Measurements from ENCODE around the gene KIF1B.
A peak's percentile ranks its signal among the peaks of the same experiment; 100 is the strongest.
"Not testable (repeated sequence)": the region's sequence is repeated elsewhere in the genome, so short reads cannot be mapped to it uniquely, and the experiment has no call there.

The KIF1B gene

DNA sequence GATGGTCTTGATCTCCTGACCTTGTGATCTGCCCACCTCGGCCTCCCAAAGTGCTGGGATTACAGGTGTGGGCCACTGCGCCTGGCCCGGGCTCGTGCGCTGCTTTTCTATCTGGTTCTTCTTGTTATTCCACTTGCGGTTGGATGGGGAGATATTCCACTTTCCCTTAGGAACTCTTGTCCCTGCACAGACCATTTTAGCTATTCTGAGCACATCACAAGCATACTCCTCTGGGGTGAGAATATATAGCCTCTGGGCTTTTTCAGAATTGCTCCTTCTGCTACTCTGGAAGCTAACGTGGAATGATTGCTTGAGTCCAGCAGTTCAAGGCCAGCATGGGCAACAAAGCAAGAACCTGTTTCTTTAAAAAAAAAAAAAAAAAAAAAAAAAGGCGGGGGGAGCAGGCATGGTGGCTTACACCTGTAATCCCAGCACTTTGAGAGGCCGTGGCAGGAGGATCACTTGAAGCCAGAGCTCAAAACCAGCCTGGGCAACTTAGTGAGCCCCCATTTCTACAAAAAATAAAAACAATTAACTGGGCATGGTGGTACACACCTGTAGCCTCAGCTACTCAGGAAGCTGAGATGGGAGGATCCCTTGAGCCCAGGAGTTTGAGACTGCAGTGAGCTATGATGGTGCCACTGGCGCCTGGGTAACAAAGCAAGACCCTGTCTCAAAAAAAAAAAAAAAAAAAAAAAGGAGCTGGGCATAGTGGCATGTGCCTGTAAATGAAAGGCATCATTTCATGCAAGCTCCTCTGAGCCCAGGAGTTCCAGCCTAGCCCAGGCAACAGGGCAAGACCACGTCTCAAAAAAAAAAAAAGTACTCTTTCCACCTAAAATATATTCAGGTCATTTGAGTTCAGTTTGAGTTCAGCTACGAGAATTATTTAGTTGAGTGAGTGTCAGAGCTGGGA, 176.6 kb downstream of the KIF1B start:
- no peak for DNase-seq (ENCODE audit: low read depth)

DNA sequence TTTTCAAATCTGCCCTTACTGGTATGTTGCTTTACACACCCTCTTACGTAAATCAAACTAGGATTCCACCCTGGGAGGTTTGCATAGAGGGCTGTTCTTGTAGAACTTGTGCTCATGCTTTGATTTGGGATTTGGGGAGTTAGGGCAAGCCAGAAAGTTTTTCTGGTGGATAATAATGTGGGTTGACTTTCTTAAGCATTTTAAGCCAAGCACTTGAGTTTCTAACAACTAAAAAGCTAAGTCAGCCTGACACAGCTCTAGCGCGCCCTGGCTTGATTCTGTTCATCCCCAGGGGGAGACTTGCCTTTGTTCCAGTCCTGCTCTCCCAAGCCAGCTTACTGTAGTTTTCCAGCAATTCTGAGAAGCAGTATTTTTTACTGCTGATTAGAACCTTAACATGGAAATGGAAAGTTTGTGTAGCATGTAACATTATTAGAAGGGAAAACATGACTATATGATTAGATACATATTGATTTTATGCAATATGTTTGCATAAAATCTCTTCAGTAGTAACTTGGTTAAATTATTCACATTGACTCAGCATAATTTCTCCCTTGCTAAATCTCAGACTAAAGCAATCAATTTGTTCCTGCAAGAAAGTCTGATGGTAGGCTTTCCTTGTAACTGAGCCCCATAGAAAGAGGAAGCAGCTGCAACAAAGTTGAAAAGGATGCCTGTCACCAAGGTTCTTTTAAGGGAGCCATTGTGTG, 177.5 kb downstream of the KIF1B start:
- DNase-seq (ENCODE audit: low read depth) = no peak

DNA sequence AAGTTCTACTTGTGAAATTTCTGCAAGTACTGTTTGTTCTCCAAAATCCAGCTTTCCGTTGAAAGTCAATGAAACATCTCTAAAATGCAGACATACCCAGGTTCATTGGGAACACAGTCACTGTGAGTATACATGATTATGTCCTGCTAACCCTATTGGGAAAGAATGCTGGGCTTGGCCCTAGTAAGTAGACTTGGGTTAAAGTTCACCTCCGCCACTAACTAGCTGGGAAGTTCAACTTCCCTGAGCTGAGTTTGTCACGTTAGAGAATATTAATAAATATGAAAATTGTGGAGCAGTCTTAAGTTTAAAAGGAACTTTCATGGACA, 178.0 kb downstream of the KIF1B start:
- DNase-seq (ENCODE audit: low read depth) = no peak

DNA sequence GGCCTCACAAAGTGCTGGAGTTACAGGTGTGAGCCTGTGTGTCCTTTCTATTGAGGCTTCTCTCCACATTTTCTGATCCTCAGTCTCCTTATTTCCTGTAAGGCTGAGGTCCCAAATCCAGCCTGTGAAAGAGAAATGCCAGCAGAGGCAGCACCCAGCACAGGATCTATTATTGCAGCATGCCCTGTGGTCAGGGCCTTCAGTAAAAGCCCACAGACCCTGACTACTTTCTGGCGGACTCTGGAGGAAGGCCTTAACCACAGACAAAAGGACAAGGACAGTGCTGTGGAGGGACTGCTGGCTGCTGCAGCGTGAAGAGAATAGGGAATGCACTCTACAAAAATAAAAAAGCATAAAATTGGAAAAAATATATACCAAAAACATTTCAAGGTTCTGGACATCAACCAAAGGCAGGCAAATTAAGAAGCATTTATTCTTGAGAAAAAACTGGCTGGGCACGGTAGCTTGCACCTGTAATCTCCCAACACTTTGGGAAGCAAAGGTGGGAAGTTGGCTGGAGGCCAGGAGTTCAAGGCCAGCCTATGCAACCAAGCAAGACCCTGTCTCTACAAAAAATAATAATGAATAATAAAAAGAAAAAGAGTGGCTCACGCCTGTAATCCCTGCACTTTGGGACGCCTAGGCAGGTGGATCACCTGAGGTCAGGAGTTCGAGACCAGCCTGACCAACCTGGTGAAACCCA, 179.1 kb downstream of the KIF1B start:
- no peak for DNase-seq (ENCODE audit: low read depth)

DNA sequence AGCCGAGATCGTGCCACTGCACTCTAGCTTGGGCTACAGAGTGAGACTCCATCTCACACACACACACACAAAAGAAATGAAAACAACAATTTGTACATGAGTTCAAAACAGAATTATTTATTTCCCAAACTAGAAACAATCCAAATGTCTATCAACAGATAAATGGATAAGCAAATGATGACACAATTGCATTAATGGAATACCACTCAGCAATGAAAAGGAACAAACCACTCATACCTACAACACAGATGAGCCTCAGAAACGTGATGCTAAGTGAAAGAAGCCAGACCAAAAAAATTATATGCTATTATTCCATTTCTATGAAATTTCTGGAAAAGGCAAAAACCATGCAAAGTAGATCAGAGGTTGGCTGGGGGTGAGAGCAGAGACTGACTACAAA, 186.5 kb downstream of the KIF1B start:
- no peak for DNase-seq (ENCODE audit: low read depth)

DNA sequence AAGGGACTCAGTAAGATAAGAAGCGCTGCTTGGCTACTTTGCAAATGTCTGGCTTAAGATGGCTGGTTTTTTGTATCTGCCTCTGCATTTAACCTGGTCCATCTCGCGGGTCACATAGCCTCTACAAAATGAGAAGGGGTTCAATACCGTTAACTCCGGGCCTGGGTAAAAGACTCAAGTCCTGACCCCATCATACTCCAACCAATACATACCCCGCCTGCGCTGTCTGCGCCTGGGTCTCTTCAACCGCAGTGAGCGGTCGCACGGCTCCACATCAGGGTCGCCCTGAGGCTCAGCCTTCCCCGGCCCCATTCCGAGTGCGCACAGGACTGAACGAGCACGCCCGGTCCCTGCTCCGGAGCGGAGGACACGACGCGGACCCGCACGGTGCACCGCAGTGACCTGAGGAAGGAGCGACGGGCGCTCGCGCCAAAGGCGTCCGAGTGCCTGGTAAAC, 187.9 kb downstream of the KIF1B start:
- no peak for DNase-seq (ENCODE audit: low read depth)

DNA sequence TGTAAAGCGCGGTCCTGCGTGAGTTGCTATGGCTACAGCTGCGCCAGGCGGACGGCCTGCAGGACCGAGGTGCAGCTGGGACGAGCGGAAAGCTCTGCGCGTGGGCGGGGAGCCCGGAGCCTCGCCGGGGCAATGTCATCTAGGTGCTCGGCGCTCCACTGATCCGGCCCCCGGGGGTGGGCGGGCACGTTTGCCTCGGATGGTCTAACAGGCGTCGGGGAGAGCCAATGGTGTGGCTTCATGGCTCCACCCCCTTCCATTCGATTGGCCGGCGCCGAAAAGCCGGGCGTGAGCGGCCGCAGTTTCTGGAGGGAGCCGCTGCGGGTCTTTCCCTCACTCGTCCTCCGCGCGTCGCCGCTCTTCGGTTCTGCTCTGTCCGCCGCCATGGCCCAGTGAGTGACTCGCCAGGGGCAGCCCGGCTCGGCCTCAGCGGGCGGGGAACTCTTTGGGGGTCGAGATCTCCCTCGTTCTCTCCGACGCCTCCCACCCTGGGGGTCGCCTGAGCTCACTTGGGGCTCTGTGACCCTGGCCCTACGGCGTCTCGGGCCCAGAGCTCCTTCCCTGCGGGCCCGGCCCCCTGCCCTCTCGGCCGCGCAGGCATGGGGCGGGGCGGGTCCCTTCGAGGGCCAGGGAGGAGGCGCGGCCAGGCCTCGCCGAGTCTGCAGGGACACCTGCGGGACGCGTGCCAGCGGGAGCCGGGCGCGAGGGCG, 188.5 kb downstream of the KIF1B start, which contains the start of gene PGD:
Gene PGD, plus strand, starts transcription at position 331 of the 710 bp plus-strand sequence. Its CDS starts 54 bp downstream, at position 385.
- peak; percentile 95 for DNase-seq (ENCODE audit: low read depth)

DNA sequence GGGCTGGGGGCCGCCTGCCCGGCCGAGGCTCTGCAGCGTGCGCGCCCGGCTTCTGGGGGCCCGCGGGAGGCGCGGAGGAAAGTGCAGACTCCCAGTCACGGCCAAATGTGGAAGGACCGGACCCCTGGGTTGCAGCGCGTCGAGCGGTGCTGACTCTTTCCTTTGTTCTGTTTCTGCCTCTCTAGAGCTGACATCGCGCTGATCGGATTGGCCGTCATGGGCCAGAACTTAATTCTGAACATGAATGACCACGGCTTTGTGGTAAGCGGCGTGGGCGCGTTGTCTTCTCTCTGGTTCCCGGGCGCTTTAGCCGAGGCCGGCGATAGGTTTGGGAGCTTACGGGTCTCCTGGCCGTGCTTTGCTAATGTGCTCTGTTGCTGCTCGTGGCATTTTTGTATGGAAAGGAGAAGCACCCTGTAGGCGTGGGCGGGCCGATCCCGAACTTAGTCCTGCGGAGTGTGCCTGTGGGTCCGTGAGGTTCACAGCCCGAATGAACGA, 189.1 kb downstream of the KIF1B start:
- no peak for DNase-seq (ENCODE audit: low read depth)

DNA sequence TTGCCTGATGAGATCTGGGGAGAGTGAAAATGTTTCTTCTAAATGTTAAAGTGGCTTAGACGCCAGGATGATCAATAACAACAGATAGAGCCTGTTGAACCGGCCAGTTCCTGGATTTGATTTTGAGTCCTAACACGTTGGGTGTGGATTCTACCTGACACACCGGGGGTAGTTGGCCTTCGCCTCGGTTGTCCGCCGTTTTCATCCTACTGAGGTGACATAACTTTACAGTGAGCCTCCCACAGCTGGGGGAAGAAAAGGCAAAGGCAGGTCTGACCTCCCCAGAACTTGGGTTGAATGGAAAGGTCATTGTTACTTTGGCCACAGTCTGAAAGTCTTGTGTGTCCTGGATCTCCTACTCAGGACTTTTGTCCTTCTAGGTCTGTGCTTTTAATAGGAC, 189.6 kb downstream of the KIF1B start:
- no peak for DNase-seq (ENCODE audit: low read depth)

DNA sequence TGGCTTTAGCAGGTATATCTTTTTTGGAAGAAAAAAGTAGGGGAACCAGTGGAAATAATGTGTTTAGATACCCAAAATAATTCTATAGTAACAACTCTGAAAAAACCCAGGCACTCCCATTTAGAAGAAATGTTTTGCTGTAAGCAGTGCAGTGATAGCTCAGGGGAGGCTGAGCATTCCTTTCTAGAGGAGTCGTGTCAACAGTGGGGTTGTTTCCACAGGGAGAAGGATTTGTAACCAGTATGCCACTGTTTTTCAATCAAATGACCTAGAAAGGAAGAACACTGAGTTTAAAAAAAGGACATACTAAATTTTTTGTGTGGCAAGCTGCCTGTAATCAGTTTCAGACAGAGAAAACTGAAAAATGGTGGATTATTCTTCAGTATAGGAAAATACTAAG, 190.9 kb downstream of the KIF1B start:
- no peak for DNase-seq (ENCODE audit: low read depth)

DNA sequence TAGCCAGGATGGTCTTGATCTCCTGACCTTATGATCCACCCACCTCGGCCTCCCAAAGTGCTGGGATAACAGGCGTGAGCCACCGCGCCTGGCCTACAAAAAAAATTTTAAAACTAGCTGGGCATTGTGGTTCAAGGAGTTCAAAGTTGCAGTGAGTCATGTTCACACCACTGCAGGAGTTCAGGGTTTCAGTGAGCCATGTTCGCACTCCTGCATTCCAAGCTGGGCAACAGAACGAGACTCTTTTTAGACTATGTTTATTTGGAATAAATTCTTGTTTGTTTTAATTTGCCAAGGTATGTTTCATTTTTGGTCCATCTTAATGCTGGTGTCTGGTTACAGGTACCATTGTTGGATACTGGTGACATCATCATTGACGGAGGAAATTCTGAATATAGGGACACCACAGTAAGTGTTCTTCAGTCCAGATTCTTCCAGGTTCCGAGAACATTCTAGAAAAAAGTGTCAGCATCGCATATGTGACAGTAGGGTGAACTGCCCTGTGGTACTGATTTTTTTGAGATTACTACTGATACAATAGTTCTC, 192.4 kb downstream of the KIF1B start:
- no peak for DNase-seq (ENCODE audit: low read depth)

DNA sequence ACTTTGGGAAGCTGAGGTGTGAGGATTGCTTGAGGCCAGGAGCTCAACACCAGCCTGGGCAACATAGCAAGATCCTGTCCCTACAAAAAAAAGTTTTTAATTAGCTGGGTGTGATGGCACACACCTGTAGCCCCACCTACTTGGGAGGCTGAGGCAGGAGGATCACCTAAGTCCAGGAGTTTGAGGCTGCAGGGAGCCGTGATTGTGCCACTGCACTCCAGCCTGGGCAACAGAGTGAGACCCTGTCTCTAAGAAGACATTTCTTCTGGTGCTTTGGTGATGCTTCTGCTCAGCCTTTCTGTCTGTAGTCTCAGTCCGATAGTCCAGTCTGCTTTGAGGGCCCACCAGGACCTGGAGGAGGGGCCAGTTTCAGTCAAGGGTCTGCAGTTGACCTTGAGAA, 196.8 kb downstream of the KIF1B start:
- DNase-seq (ENCODE audit: low read depth) = no peak

DNA sequence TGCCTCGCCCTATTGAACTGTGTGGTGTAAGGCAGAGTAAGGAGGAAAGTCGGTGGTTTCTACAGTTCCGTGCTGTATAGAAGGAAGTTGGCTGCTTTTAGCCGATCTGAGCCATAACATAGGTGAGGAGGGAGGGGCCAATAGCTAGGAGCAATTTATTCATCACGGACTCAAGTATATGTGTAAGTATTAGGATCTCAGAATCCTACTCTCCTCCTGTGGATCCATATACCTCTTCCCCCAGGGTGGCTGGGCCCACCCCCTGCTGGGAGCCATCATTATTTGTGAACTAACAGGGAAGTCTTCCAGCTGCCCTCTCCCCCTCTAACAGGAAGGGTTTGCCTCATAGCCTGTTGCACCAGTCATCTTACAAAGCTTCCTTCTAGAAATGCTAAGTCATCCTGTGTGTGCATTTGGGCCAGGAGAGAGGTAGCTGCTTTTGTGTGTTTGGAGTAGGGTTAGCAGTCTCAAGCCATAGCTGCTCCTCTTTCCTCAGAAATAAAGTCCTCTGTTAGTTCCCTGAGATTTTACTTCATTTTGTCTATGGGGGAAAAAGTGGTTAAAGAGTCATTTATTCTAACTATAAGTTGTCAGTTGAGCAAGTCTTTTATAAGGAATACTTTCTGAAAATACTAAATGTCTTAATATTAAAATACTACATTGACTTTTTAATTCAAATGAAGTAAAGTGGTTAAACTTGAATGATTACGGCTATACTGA, 205.0 kb downstream of the KIF1B start:
- DNase-seq (ENCODE audit: low read depth) = no peak

DNA sequence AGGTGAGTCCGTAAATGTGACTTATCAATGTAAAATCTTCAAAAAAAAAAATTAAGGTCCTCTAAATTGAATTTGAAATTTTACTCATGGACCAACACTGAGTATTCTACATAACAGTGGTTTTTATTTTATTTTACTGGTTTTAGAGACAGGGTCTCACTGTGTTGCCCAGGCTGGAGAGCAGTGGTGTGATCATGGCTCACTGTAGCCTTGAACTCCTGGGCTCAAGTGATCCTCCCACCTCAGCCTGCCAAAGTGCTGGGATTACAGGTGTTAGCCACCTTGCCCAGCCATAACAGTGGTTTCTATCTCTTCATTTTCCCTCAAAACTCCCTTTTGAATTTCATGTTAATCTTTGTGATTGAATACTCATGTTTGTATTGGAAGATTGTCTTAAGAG, 205.6 kb downstream of the KIF1B start:
- DNase-seq (ENCODE audit: low read depth) = not testable (repeated sequence)

DNA sequence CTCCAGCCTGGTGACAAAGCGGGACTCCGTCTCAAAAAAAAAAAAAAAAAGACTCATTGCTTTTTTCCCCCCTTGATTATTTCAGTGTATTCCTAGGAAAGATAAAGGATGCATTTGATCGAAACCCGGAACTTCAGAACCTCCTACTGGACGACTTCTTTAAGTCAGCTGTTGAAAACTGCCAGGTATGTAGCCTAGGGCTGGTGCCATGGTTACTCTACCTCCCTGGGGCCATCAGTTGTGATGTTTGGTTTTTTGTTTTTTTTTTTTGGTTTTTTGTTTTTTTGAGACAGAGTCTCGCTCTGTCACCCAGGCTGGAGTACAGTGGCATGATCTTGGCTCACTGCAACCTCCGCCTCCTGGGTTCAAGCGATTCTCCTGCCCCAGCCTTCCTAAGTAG, 208.4 kb downstream of the KIF1B start:
- not testable (repeated sequence) for DNase-seq (ENCODE audit: low read depth)

DNA sequence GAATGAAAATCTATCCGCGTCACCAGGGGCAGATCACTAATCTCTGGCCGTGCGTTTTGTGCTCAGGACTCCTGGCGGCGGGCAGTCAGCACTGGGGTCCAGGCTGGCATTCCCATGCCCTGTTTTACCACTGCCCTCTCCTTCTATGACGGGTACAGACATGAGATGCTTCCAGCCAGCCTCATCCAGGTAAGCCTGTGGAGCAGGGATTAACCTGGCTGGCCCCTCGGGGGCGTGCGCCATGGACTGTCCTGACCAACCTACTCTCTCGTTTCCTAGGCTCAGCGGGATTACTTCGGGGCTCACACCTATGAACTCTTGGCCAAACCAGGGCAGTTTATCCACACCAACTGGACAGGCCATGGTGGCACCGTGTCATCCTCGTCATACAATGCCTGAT, 209.0 kb downstream of the KIF1B start:
- no peak for DNase-seq (ENCODE audit: low read depth)

DNA sequence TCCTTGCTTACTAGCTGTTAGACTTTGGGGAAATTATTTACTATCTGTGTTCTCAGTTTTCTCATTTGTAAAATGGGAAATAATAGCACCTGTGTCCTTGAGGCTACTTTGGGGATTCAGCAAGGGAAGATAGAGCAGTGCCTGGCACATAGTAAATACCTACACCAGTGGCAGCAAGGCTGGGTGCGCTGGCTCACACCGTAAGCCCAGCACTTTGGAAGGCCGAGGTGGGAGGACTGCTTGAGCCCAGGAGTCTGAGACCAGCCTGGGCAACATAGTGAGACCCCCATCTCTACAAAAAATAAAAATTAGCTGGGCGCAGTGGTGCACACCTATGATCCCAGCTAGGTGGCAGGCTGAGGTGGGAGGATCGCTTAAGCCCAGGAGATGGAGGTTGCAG, 211.3 kb downstream of the KIF1B start:
- no peak for DNase-seq (ENCODE audit: low read depth)

DNA sequence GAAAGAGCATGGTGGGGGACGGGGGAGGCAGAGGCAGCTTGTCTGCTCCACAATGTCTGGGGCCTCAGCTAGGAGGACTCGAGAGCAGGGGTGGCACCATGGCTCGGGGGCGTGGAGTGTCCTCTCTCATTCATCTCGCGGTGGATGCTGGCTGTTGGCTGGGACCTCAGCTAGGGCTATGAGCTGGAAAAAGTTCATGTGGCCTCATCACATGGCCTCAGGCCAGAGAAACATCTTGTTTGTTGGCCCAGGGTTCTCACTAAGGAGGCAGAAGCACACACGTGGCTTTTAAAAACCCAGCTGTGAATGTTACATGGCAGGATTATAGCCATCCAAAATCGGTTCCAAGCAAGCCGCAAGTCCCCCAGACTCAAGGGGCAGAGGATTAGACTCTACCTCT, 213.7 kb downstream of the KIF1B start:
- DNase-seq (ENCODE audit: low read depth) = no peak

DNA sequence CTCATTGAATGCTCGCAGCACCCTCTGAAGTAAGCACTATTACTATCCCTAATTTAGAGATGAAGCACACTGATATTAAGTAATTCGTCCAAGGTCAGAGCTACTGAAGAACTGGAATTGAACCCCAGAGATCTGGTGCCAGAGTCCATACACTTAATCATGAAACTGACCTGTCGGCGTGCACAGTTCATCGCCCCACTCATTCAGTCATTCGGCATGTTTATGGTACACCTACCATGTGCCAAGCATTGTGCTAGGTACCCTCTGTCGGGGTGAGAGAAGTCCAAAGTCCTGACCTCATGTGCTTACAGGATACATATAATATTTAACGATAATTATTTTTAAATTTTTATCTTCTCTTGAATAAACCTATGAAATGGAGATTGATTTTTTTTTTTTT, 214.3 kb downstream of the KIF1B start:
- DNase-seq (ENCODE audit: low read depth) = no peak

DNA sequence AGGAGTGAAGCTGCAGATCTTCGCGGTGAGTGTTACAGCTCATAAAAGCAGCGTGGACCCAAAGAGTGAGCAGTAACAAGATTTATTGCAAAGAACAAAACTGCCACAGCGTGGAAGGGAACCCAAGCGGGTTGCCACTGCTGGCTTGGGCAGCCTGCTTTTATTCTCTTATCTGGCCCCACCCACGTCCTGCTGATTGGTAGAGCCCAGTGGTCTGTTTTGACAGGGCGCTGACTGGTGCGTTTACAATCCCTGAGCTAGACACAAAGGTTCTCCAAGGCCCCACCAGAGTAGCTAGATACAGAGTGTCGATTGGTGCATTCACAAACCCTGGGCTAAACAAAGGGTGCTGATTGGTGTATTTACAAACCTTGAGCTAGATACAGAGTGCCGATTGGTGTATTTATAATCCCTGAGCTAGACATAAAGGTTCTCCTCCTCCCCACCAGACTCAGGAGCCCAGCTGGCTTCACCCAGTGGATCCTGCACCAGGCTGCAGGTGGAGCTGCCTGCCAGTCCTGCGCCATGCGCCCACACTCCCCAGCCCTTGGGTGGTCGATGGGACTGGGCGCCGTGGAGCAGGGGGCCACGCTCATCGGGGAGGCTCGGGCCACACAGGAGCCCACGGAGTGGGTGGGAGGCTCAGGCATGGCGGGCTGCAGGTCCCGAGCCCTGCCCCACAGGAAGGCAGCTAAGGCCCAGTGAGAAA, 215.6 kb downstream of the KIF1B start:
- DNase-seq (ENCODE audit: low read depth) = not testable (repeated sequence)
